DOHH2 (cell line): ENCODE measurements around the gene MFGE8.

Source experiments
- H3F3A ChIP-seq: fragments of 200-600 bp; sonication (generic), shearing (Covaris generic); 2 replicates; pipeline ENCODE4 v1.6.0; 2016; ENCODE audit warnings: antibody characterized with exemption, mild to moderate bottlenecking; ENCODE audit not compliant: control insufficient read depth, insufficient read depth
- H3K27ac ChIP-seq: fragments of 200-600 bp; sonication (generic); 2 replicates; pipeline ENCODE4 v1.5.1; 2014; ENCODE audit warnings: low read depth, mild to moderate bottlenecking, low read length, moderate library complexity
- H3K27me3 ChIP-seq: fragments of 200-600 bp; sonication (generic); 2 replicates; pipeline ENCODE4 v1.6.1; 2014; ENCODE audit warnings: mild to moderate bottlenecking, low read length, mixed read lengths; ENCODE audit not compliant: control insufficient read depth
- H3K36me3 ChIP-seq: fragments of 200-600 bp; sonication (generic); 2 replicates; pipeline ENCODE4 v1.6.1; 2014; ENCODE audit warnings: mild to moderate bottlenecking, low read length, moderate library complexity, mixed read lengths; ENCODE audit not compliant: control insufficient read depth
- H3K4me1 ChIP-seq: fragments of 200-600 bp; sonication (generic); 2 replicates; pipeline ENCODE4 v1.6.1; 2014; ENCODE audit warnings: mild to moderate bottlenecking, low read length, mixed read lengths; ENCODE audit not compliant: control insufficient read depth
- H3K4me2 ChIP-seq: fragments of 200-600 bp; sonication (generic); 2 replicates; pipeline ENCODE4 v1.6.0; 2014; ENCODE audit warnings: mild to moderate bottlenecking, low read length, moderate library complexity
- H3K4me3 ChIP-seq: fragments of 200-600 bp; sonication (generic); 2 replicates; pipeline ENCODE4 v1.5.1; 2014; ENCODE audit warnings: mild to moderate bottlenecking, low read length, mixed read lengths
- H3K79me2 ChIP-seq: fragments of 200-600 bp; sonication (generic); 2 replicates; pipeline ENCODE4 v1.6.1; 2014; ENCODE audit warnings: mild to moderate bottlenecking, low read length, mixed read lengths; ENCODE audit not compliant: control insufficient read depth
- H3K9me2 ChIP-seq: fragments of 200-600 bp; sonication (generic); replicated peaks from 2 replicates; pipeline ENCODE4 v1.6.1; 2014; ENCODE audit warnings: mild to moderate bottlenecking, low read length, mixed read lengths; ENCODE audit not compliant: control insufficient read depth
- H3K9me3 ChIP-seq: fragments of 200-600 bp; sonication (generic); 2 replicates; pipeline ENCODE4 v1.6.1; 2014; ENCODE audit warnings: antibody characterized with exemption, low read length, mixed read lengths; ENCODE audit not compliant: control insufficient read depth, insufficient read depth
- H4K20me1 ChIP-seq: fragments of 200-600 bp; sonication (generic); 2 replicates; pipeline ENCODE4 v1.6.0; 2014; ENCODE audit warnings: low read depth, mild to moderate bottlenecking, antibody characterized with exemption, low read length, moderate library complexity; ENCODE audit not compliant: control insufficient read depth, insufficient read depth
- EZH2phosphoT487 ChIP-seq: fragments of 200-600 bp; sonication (generic); IDR thresholded peaks from 2 replicates; pipeline ENCODE4 v1.6.1; 2017; ENCODE audit warnings: borderline replicate concordance, mild to moderate bottlenecking, antibody characterized with exemption, low read length, moderate library complexity, mixed read lengths
- TF ChIP-seq, protein P1 (sequence below): fragments of 200-600 bp; sonication (generic); IDR thresholded peaks from one replicate; pipeline ENCODE4 v1.5.1; 2014; ENCODE audit warnings: antibody characterized with exemption, mild to moderate bottlenecking, low read depth, low read length; ENCODE audit not compliant: poor library complexity, severe bottlenecking

MFGE8 gene

GRCh38 chr15:88956263-88956662 lies 43.1 kb upstream of the MFGE8 start:
- Histone ChIP-seq H3K36me3 (no peaks in the 10 kb centered on the region), H4K20me1 (no peaks in the 10 kb centered on the region), H3K4me2 (no peak overlapping the region), H3K27me3 (no peaks in the 10 kb centered on the region), H3K4me3 (no peak overlapping the region), H3K9me3 (no peaks in the 10 kb centered on the region), H3K79me2 (no peaks in the 10 kb centered on the region), H3F3A (no peaks in the 10 kb centered on the region), H3K4me1 (peaks cover 8% of the 10 kb centered on the region), H3K27ac (no peak overlapping the region), H3K9me2 (no peaks in the 10 kb centered on the region)
- no peak for TF ChIP-seq EZH2phosphoT487
- TF ChIP-seq, protein P1, sequence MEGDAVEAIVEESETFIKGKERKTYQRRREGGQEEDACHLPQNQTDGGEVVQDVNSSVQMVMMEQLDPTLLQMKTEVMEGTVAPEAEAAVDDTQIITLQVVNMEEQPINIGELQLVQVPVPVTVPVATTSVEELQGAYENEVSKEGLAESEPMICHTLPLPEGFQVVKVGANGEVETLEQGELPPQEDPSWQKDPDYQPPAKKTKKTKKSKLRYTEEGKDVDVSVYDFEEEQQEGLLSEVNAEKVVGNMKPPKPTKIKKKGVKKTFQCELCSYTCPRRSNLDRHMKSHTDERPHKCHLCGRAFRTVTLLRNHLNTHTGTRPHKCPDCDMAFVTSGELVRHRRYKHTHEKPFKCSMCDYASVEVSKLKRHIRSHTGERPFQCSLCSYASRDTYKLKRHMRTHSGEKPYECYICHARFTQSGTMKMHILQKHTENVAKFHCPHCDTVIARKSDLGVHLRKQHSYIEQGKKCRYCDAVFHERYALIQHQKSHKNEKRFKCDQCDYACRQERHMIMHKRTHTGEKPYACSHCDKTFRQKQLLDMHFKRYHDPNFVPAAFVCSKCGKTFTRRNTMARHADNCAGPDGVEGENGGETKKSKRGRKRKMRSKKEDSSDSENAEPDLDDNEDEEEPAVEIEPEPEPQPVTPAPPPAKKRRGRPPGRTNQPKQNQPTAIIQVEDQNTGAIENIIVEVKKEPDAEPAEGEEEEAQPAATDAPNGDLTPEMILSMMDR = no peak

- no peak overlapping the region for H3K4me2 ChIP-seq
- no peak overlapping the region for H3K4me3 ChIP-seq
- no peaks in the 10 kb centered on the region for H4K20me1 ChIP-seq
- H3K4me1 ChIP-seq = peaks cover 8% of the 10 kb centered on the region
- H3K9me2 ChIP-seq = no peaks in the 10 kb centered on the region
- no peak overlapping the region for H3K27ac ChIP-seq
- H3K27me3 ChIP-seq = no peaks in the 10 kb centered on the region
- no peaks in the 10 kb centered on the region for H3K79me2 ChIP-seq
- no peaks in the 10 kb centered on the region for H3K9me3 ChIP-seq
- no peaks in the 10 kb centered on the region for H3K36me3 ChIP-seq
- TF ChIP-seq, protein P1 = no peak
- TF ChIP-seq EZH2phosphoT487 = no peak
- H3F3A ChIP-seq = no peaks in the 10 kb centered on the region
Observed at GRCh38 chr15:88954431-88955277, 41.5 kb upstream of the MFGE8 start.

- no peaks in the 10 kb centered on the region for H4K20me1 ChIP-seq
- H3K4me3 ChIP-seq = no peak overlapping the region
- peaks cover 8% of the 10 kb centered on the region for H3K4me1 ChIP-seq
- no peaks in the 10 kb centered on the region for H3K79me2 ChIP-seq
- no peaks in the 10 kb centered on the region for H3K9me2 ChIP-seq
- H3K4me2 ChIP-seq = no peak overlapping the region
- no peaks in the 10 kb centered on the region for H3K27me3 ChIP-seq
- H3K9me3 ChIP-seq = no peaks in the 10 kb centered on the region
- TF ChIP-seq EZH2phosphoT487 = no peak
- TF ChIP-seq, protein P1 = no peak
- no peak overlapping the region for H3K27ac ChIP-seq
- no peaks in the 10 kb centered on the region for H3F3A ChIP-seq
- H3K36me3 ChIP-seq = no peaks in the 10 kb centered on the region
Observed at GRCh38 chr15:88950600-88951160, 37.5 kb upstream of the MFGE8 start.
